Stomach (tissue), 9 donors: ENCODE results near the gene HP1BP3. TPM values are rescaled to one million over a fixed set of nuclear protein-coding genes. Genes with fewer than 3 reads are reported as not detected.

ENCODE experiments used
- DNase-seq, 2 donors: peaks; one replicate each; pipeline versions ENCODE4 v3.0.0 to v3.0.0-alpha.2; 2013 to 2019
- H3K27ac ChIP-seq, 5 donors: fragments of 200-600 bp in 4 of 5; sonication (generic) in 4 of 5; one replicate each; pipeline ENCODE4 v1.5.1; 2013 to 2019; ENCODE audit warnings: mild to moderate bottlenecking in 1 of 5, moderate library complexity in 1 of 5
- H3K27me3 ChIP-seq, 3 donors: fragments of 200-600 bp; sonication (generic); one replicate each; pipeline ENCODE4 v1.5.1; 2017 to 2019; ENCODE audit warnings: mixed run types in 1 of 3
- H3K36me3 ChIP-seq, 4 donors: fragments of 200-600 bp; sonication (generic); 1 replicate in 3 of 4; 2 replicates in 1 of 4; pipeline ENCODE4 v1.5.1; 2016 to 2019
- H3K4me1 ChIP-seq, 4 donors: fragments of 200-600 bp; sonication (generic); one replicate each; pipeline ENCODE4 v1.5.1; 2016 to 2019
- H3K4me3 ChIP-seq, 4 donors: fragments of 200-600 bp; sonication (generic) in 3 of 4; one replicate each; pipeline ENCODE4 v1.5.1; 2016 to 2019; ENCODE audit warnings: mild to moderate bottlenecking in 1 of 4
- H3K9me3 ChIP-seq, 4 donors: fragments of 200-600 bp; sonication (generic); one replicate each; pipeline ENCODE4 v1.5.1; 2016 to 2019
- EP300 ChIP-seq: sonication (generic); formaldehyde crosslinking; IDR thresholded peaks from one replicate; pipeline ENCODE4 v1.6.1; 2017; ENCODE audit warnings: antibody characterized with exemption
- POLR2A ChIP-seq, 4 donors: fragments of 450-650 bp; IDR thresholded peaks; one replicate each; pipeline ENCODE4 v1.6.1; 2016; ENCODE audit warnings: antibody characterized with exemption in 4 of 4, control low read depth in 2 of 4, mild to moderate bottlenecking in 1 of 4, moderate library complexity in 1 of 4
- POLR2AphosphoS5 ChIP-seq, 3 donors: sonication (generic); formaldehyde crosslinking; IDR thresholded peaks; one replicate each; pipeline ENCODE4 v1.6.1; 2016; ENCODE audit warnings: antibody characterized with exemption in 3 of 3
- WGBS, 5 donors: extraction: QIAGEN DNeasy Blood & Tissue Kit in 3 of 5; methylation state at CpG; one replicate each; pipeline versions ENCODE4 v1.1.5 to v1.1.7; 2013 to 2018; 5-methylcytosine and 5-hydroxymethylcytosine counted together
- intact Hi-C: fragments of 100-400 bp; cut with DNase I; formaldehyde crosslinking; loops from one replicate; pipeline ENCODE4 v1.15.1; 2023; ENCODE audit warnings: low total_unique reads
- polyA plus RNA-seq, 3 donors: library from polyadenylated mRNA; stranded (reverse); fragments of 200-250 nt; gene quantifications; one replicate each; pipeline ENCODE4 v1.2.3, GENCODE V29; 2013
- total RNA-seq, 5 donors: library from RNA; depleted of rRNA; stranded (reverse); fragments of >200 nt; gene quantifications; one replicate each; pipeline versions ENCODE4 v1.1.0 to v1.2.3, GENCODE V29; 2014 to 2016
- TF ChIP-seq, protein P1 (sequence below), 7 experiments: fragments of 450-650 bp in 4 of 7; fragments of 200-600 bp in 3 of 7; sonication (generic) in 3 of 7; IDR thresholded peaks; one replicate each; pipeline ENCODE4 v1.5.1; 2016 to 2019; ENCODE audit warnings: antibody characterized with exemption in 7 of 7, control low read depth in 2 of 7, mild to moderate bottlenecking in 1 of 7
- donor health status: healthy with polysubstance abuse.
- donor health status: Bipolar disorder and iron deficiency.
- donor health status: healthy.

HP1BP3 gene
- total and polyA plus RNA-seq, 8 donors, result 55.2 to 649 (median 232) TPM

DNA sequence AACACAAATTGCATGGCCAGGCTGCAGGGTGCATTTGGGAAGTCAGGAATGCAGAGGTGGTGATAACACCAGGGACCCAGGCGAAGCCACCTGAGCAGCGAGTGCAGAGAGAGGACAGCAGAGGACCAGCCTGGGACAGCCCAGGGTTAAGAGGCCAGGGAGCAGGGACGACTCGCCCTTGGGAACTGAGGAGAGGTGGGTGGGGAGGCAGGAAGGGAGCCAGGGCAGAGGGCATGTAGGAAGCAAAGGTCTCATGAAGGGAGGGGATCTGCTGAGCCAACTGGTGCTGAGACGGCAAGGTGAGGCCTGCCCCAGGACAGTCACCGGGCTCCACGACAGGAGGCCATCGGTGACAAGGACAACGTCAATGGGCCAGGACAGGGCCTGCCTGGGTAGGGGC is 85.7 kb downstream of the HP1BP3 start:
- no peak for DNase-seq
- intact Hi-C loops, result no loop called here
- Histone ChIP-seq H3K27me3 (no peaks in the 10 kb centered on the region), H3K4me1 (peaks cover 0 to 10% (median 9%) of the 10 kb centered on the region in 4 donors), H3K4me3 (no peak overlapping the region), H3K9me3 (no peaks in the 10 kb centered on the region), H3K36me3 (no peaks in the 10 kb centered on the region), H3K27ac (no peak overlapping the region)
- TF ChIP-seq EP300, result no peak
- no peak for TF ChIP-seq POLR2AphosphoS5 (IDR thresholded peaks at IDR 0.05)
- TF ChIP-seq POLR2A (IDR thresholded peaks at IDR 0.05), result no peak
- TF ChIP-seq, protein P1, sequence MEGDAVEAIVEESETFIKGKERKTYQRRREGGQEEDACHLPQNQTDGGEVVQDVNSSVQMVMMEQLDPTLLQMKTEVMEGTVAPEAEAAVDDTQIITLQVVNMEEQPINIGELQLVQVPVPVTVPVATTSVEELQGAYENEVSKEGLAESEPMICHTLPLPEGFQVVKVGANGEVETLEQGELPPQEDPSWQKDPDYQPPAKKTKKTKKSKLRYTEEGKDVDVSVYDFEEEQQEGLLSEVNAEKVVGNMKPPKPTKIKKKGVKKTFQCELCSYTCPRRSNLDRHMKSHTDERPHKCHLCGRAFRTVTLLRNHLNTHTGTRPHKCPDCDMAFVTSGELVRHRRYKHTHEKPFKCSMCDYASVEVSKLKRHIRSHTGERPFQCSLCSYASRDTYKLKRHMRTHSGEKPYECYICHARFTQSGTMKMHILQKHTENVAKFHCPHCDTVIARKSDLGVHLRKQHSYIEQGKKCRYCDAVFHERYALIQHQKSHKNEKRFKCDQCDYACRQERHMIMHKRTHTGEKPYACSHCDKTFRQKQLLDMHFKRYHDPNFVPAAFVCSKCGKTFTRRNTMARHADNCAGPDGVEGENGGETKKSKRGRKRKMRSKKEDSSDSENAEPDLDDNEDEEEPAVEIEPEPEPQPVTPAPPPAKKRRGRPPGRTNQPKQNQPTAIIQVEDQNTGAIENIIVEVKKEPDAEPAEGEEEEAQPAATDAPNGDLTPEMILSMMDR (IDR thresholded peaks at IDR 0.05), result no peak
- WGBS, 5 donors, result 79 to 85% (median 83%) methylated on average over 9 of the region's 9 CpGs

DNA sequence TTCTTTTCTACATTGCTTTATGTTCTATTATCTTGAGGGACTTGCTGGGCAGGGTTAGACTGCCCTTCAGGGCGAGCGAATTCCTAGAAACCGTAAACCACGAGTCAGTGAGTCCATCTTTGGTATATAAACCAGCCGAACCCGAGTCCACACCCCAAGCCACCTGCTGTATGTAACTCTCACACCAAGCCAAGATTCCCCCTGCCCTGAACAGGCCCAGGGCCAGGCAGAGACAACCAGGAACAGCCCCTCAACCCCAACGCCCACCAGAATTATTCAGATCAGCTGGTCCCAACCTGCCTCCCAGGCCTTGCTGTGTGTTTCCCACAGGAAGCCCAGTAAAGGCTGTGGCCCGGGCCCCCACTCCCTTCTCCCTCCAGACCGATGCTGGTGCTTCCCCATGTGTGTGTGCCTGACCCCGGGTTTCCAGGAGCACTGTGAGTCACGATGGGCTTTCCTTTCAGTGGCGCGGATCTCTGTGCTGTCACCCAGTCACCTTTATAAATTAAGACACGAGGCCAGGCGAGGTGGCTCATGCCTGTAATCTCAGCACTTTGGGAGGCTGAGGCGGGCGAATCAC is 86.4 kb downstream of the HP1BP3 start:
- peaks cover 0 to 16% (median 13%) of the 10 kb centered on the region in 4 donors for H3K4me1 ChIP-seq
- H3K27me3 ChIP-seq, result no peaks in the 10 kb centered on the region
- H3K4me3 ChIP-seq, result no peak overlapping the region
- intact Hi-C loops, result no loop called here
- TF ChIP-seq, protein P1 (IDR thresholded peaks at IDR 0.05), result no peak
- TF ChIP-seq POLR2AphosphoS5 (IDR thresholded peaks at IDR 0.05) (no peak), POLR2A (IDR thresholded peaks at IDR 0.05) (no peak), EP300 (no peak)
- H3K36me3 ChIP-seq, result no peaks in the 10 kb centered on the region
- no peak overlapping the region for H3K27ac ChIP-seq
- DNase-seq, result no peak
- no peaks in the 10 kb centered on the region for H3K9me3 ChIP-seq
- WGBS, 5 donors, result 81 to 85% (median 84%) methylated on average over 16 to 17 of the region's 17 CpGs

DNA sequence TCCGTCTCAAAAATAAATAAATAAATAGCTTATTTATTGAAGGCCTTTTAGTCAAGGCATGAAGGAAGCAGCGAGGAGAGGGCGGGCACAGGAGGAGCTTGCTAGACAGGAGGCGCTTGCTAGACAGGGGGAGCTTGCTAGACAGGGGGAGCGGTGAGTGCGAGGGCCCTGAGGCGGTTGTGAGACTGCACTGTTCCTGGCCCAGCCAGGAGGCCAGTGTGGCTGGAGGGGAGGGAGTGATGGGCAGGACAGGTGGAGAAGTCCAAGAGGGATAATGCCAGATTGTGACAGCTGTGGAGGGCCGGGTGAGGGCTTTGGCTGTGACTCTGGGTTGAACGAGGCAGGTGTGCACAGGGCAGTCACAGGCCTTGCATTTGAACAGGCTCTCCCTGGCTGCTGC is 87.5 kb downstream of the HP1BP3 start:
- H3K4me1 ChIP-seq, result peaks cover 0 to 16% (median 13%) of the 10 kb centered on the region in 4 donors
- H3K9me3 ChIP-seq, result no peaks in the 10 kb centered on the region
- no peaks in the 10 kb centered on the region for H3K27me3 ChIP-seq
- intact Hi-C loops, result loop anchor here (10.0 kb wide), 2 partner anchors 275 to 495 kb away; no protein-coding TSS in a partner anchor
- DNase-seq, result no peak
- TF ChIP-seq EP300, result no peak
- TF ChIP-seq, protein P1 (IDR thresholded peaks at IDR 0.05), result no peak
- TF ChIP-seq POLR2A (IDR thresholded peaks at IDR 0.05), result no peak
- TF ChIP-seq POLR2AphosphoS5 (IDR thresholded peaks at IDR 0.05), result no peak
- H3K36me3 ChIP-seq, result no peaks in the 10 kb centered on the region
- H3K27ac ChIP-seq, result no peak overlapping the region
- no peak overlapping the region for H3K4me3 ChIP-seq
- WGBS, 5 donors, result 82 to 87% (median 86%) methylated on average over 9 of the region's 9 CpGs

DNA sequence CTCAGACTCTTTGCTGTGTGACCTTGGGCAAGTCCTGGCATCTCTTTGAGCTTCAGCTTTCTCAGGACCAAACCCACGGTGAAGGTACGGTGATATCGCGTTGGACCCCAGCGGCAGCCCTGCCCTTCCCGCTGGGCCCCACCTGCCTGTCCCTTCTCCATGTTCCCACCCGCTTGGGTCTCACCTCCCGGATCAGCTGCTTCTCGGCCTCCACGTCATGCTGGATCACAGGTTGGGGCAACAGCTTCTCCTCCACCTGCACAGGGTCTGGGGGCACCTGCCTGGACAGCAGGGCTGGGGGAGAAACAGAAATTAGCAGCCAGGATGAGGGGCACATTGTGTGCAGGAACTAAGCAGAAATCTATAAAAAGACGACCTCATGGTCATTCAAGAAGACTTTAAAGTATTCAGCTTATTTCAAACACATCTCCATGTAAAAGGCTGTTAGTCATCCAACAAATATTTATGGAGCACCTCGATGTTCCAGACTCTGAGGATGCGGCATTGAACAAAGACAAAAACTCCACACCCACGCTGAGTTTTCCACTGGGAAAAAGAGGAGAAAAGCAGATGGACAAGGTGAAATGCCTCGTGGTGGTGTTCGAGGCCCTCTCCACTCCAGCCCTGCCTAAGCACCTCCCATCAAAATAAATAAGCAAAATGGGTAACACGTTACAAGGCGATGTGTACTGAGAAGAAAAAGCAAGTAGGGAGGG is 88.8 kb downstream of the HP1BP3 start:
- H3K27ac ChIP-seq, result no peak overlapping the region
- no peaks in the 10 kb centered on the region for H3K27me3 ChIP-seq
- no peaks in the 10 kb centered on the region for H3K9me3 ChIP-seq
- intact Hi-C loops, result loop anchor here (10.0 kb wide), 2 partner anchors 276 to 496 kb away; no protein-coding TSS in a partner anchor
- WGBS, 5 donors, result 82 to 87% (median 87%) methylated on average over 18 of the region's 18 CpGs
- peak in 1 of 2 donors; percentile 2 for DNase-seq
- H3K4me1 ChIP-seq, result peaks cover 0 to 16% (median 13%) of the 10 kb centered on the region in 4 donors
- TF ChIP-seq EP300, result no peak
- no peak for TF ChIP-seq POLR2AphosphoS5 (IDR thresholded peaks at IDR 0.05)
- TF ChIP-seq, protein P1 (IDR thresholded peaks at IDR 0.05), result no peak
- no peak for TF ChIP-seq POLR2A (IDR thresholded peaks at IDR 0.05)
- H3K4me3 ChIP-seq, result no peak overlapping the region
- H3K36me3 ChIP-seq, result no peaks in the 10 kb centered on the region
